ENCODE measurements around the gene CCDC73.

GRCh38 chr11:32705309-32706033 is 89.0 kb downstream of the CCDC73 start:
- TF ChIP-seq, protein P1, sequence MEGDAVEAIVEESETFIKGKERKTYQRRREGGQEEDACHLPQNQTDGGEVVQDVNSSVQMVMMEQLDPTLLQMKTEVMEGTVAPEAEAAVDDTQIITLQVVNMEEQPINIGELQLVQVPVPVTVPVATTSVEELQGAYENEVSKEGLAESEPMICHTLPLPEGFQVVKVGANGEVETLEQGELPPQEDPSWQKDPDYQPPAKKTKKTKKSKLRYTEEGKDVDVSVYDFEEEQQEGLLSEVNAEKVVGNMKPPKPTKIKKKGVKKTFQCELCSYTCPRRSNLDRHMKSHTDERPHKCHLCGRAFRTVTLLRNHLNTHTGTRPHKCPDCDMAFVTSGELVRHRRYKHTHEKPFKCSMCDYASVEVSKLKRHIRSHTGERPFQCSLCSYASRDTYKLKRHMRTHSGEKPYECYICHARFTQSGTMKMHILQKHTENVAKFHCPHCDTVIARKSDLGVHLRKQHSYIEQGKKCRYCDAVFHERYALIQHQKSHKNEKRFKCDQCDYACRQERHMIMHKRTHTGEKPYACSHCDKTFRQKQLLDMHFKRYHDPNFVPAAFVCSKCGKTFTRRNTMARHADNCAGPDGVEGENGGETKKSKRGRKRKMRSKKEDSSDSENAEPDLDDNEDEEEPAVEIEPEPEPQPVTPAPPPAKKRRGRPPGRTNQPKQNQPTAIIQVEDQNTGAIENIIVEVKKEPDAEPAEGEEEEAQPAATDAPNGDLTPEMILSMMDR (IDR thresholded peaks at IDR 0.05): no peak
- TF ChIP-seq POLR2A (IDR thresholded peaks at IDR 0.05): no peak
